B cell (primary cell): ENCODE measurements around the gene ANKRD30B.
"Not testable (repeated sequence)": the region's sequence is repeated elsewhere in the genome, so short reads cannot be mapped to it uniquely, and the experiment has no call there.

Experiments used
- CTCF ChIP-seq: fragments of 200-600 bp; IDR thresholded peaks from one replicate; pipeline ENCODE4 v1.8.0; 2022; ENCODE audit warnings: antibody characterized with exemption, mild to moderate bottlenecking
- EZH2 ChIP-seq: IDR thresholded peaks from 2 replicates; pipeline ENCODE4 v1.6.1; 2012; ENCODE audit warnings: borderline replicate concordance, low read depth, mild to moderate bottlenecking, moderate library complexity, low read length; ENCODE audit not compliant: insufficient read depth, poor library complexity, severe bottlenecking

- TF ChIP-seq CTCF, EZH2: not testable (repeated sequence)
Observed at GRCh38 chr18:14856256-14856655, 108.3 kb downstream of the ANKRD30B start.
